DOHH2 (cell line): Measurements from ENCODE around the gene PLSCR4.

ENCODE experiments used
- CTCF ChIP-seq: fragments of 200-600 bp; sonication (generic); IDR thresholded peaks from one replicate; pipeline ENCODE4 v1.5.1; 2014; ENCODE audit warnings: antibody characterized with exemption, mild to moderate bottlenecking, low read depth, low read length; ENCODE audit not compliant: poor library complexity, severe bottlenecking
- EZH2phosphoT487 ChIP-seq: fragments of 200-600 bp; sonication (generic); IDR thresholded peaks from 2 replicates; pipeline ENCODE4 v1.6.1; 2017; ENCODE audit warnings: borderline replicate concordance, mild to moderate bottlenecking, antibody characterized with exemption, low read length, moderate library complexity, mixed read lengths

DNA sequence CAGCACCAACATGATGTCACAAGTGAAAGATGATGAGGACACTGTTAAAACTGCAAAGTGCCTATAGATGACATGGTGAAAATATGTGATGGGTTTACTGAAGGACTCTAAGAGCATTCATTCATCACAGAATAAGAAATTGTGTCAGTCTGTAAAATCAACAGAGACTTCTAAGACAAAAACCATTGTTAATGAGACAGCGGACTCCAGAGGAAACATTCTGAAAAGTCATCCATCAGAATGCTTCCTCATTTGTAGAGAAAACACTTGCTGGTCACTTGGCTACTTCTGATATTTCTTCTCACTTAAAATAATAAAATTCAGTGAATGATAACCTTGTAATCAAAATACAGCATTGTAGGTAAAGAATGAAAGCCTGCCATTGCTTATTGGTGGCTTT lies 7.3 kb downstream of the PLSCR4 start:
- TF ChIP-seq CTCF (no peak), EZH2phosphoT487 (no peak)
